ENCODE results near the gene CDKN1B. TPM values are rescaled to one million over a fixed set of nuclear protein-coding genes. Genes with fewer than 3 reads are reported as not detected.
A peak's percentile ranks its signal among the peaks of the same experiment; 100 is the strongest.
"Not testable (repeated sequence)": the region's sequence is repeated elsewhere in the genome, so short reads cannot be mapped to it uniquely, and the experiment has no call there.

Gene CDKN1B
- total RNA-seq, 2 donors from 2014 or later: 73.5 to 110 TPM

DNA sequence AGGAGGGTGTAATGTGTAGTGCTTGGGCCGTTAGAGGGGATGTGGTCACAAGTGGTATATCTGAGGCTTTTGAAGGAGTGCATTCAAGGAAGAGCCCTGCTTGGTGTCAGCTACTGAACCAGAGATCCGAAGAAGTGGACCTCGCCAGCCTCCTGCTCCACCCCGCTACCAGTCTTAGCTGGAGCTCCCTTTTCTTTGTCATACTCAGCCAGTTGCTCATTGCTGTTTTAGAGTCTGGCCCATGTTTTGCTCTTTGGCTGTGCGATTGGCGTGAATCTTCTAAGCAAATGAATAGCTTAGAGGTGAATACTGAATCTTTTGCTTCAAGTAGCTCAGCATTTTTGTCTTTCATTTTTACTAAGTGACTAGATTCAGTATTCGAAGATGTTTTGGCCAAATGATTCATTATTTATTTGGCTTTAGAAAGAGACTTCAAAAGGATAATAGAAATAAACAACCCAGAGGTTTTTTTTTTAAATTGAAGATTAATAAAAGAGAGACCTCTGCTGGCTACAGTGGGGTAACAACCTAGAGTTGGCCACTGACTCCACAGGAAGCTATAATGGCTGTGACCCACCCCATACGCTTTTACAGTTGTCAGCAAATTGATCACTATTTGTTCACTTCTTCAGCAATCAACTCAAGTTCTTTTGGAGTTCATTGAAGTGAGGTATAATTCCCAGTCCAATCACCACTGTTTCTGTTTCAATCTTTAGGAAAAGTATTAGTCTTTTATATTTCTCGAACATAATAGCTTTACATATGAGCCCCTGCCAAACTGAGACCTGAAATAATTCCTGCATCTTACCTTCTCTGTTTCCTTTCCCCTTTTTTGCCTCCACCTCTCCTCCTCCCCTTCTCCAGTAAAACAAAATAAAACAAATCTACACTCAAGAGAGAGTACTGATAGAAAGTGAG lies 19.9 kb downstream of the CDKN1B start:
- H3K9me3 ChIP-seq: no peaks in the 10 kb centered on the region
- no peak for DNase-seq (ENCODE audit: low spot score)
- WGBS: 50% methylated on average over 9 of the region's 9 CpGs
- TF ChIP-seq POLR2A (IDR thresholded peaks at IDR 0.05): no peak
- TF ChIP-seq, protein P1, sequence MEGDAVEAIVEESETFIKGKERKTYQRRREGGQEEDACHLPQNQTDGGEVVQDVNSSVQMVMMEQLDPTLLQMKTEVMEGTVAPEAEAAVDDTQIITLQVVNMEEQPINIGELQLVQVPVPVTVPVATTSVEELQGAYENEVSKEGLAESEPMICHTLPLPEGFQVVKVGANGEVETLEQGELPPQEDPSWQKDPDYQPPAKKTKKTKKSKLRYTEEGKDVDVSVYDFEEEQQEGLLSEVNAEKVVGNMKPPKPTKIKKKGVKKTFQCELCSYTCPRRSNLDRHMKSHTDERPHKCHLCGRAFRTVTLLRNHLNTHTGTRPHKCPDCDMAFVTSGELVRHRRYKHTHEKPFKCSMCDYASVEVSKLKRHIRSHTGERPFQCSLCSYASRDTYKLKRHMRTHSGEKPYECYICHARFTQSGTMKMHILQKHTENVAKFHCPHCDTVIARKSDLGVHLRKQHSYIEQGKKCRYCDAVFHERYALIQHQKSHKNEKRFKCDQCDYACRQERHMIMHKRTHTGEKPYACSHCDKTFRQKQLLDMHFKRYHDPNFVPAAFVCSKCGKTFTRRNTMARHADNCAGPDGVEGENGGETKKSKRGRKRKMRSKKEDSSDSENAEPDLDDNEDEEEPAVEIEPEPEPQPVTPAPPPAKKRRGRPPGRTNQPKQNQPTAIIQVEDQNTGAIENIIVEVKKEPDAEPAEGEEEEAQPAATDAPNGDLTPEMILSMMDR (IDR thresholded peaks at IDR 0.05): peak in 3 of 4 experiments; percentile 44 to 54 (median 52)
- H3K27ac ChIP-seq: peak overlapping the region; percentile 38
- intact Hi-C loops (cut with DNase I): no loop called here
- no peaks in the 10 kb centered on the region for H3K36me3 ChIP-seq
- H3K4me1 ChIP-seq (replicated peaks): no peaks in the 10 kb centered on the region
- no peaks in the 10 kb centered on the region for H3K27me3 ChIP-seq (replicated peaks; ENCODE audit: insufficient read depth)
- no peak overlapping the region for H3K4me3 ChIP-seq

DNA sequence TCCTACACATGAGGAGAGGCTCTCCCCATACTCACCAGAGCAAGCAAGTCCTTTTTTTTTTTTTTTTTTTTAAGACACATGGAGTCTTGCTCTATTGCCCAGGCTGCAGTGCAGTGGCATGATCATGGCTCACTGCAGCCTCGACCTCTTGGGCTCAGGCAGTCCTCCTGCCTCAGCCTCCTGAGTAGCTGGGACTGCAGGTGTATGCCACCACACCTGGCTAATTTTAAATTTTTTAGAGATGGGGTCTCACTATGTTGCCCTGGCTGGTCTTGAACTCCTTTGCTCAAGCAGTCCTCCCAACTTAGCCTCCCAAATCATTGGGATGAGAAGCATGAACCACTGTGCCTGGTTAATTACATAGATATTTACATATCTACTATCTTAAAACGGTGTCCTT lies 21.0 kb downstream of the CDKN1B start:
- H3K9me3 ChIP-seq; DNase-seq (ENCODE audit: low spot score); H3K36me3 ChIP-seq; H3K27me3 ChIP-seq (replicated peaks; ENCODE audit: insufficient read depth); H3K4me1 ChIP-seq (replicated peaks); H3K4me3 ChIP-seq; intact Hi-C loops (cut with DNase I); H3K27ac ChIP-seq: not testable (repeated sequence)
- WGBS: 93% methylated on average over 2 of the region's 2 CpGs

DNA sequence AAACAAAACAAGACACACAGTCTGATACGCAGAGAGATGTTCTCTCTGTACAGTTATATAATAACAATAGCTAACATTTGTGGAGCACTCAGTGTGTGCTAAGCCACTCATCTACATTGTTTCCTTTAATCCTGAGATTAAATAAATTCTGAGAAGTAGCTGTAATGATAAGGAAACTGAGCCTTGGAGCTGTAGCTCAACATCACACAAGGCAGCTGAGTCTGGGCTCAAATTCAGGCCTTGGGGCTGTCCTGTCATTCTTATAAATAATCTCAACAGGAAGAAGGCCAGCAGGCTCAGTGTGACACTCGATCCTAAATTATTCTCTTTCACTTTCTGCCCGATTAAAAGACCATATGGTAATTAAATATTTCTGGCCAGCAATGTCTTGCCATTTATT lies 24.5 kb downstream of the CDKN1B start:
- Histone ChIP-seq H3K27ac (peak overlapping the region in 1 of 2 donors; percentile 45), H3K36me3 (no peaks in the 10 kb centered on the region), H3K4me1 (replicated peaks) (no peaks in the 10 kb centered on the region), H3K4me3 (no peak overlapping the region), H3K27me3 (replicated peaks; ENCODE audit: insufficient read depth) (no peaks in the 10 kb centered on the region), H3K9me3 (no peaks in the 10 kb centered on the region)
- no peak for DNase-seq (ENCODE audit: low spot score)
- TF ChIP-seq, protein P1 (IDR thresholded peaks at IDR 0.05): no peak
- 12% methylated on average over 3 of the region's 3 CpGs for WGBS
- intact Hi-C loops (cut with DNase I): no loop called here

DNA sequence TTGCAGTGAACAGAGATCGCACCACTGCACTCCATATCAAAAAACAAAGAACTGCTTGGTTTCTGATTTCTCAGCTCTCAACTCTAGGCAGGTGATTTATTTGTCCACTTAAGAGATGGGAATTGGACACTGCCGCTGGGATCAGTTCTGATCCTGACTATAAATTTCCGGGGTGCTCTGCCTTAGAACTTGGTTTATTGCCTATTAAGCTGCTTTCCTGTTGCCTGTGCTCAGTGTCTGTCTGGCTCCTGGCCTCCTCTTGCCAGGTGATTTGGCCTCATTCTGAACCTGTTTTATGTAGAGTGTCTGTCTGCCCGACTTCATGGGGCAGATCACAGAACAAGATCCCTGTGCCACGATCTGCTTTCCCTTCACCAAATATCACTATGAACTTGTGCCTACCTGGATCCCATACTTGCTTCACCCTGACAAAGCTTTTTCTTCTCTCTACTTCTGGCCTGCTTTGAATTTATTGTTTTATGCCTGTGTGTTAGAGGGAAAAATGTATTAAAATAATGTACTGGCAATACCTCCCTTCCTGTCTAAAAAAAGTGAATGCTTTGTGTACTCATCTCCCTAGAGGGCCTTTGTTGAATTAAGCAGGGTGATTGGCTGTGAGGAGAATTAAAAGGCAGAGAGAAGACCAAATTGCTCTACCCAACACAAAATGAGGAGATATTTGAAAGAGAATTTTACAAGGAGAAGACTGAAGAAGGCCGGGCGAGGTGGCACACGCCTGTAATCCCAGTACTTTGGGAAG lies 27.6 kb downstream of the CDKN1B start:
- 53% methylated on average over 8 of the region's 8 CpGs for WGBS
- TF ChIP-seq POLR2A (IDR thresholded peaks at IDR 0.05) (no peak), POLR2AphosphoS5 (IDR thresholded peaks at IDR 0.05) (peak; percentile 49)
- TF ChIP-seq, protein P1 (IDR thresholded peaks at IDR 0.05): no peak
- Histone ChIP-seq H3K9me3 (no peaks in the 10 kb centered on the region), H3K27ac (no peak overlapping the region), H3K4me1 (replicated peaks) (no peaks in the 10 kb centered on the region), H3K27me3 (replicated peaks; ENCODE audit: insufficient read depth) (no peaks in the 10 kb centered on the region), H3K4me3 (no peak overlapping the region), H3K36me3 (no peaks in the 10 kb centered on the region)
- intact Hi-C loops (cut with DNase I): no loop called here
- DNase-seq (ENCODE audit: low spot score): peak; percentile 59

DNA sequence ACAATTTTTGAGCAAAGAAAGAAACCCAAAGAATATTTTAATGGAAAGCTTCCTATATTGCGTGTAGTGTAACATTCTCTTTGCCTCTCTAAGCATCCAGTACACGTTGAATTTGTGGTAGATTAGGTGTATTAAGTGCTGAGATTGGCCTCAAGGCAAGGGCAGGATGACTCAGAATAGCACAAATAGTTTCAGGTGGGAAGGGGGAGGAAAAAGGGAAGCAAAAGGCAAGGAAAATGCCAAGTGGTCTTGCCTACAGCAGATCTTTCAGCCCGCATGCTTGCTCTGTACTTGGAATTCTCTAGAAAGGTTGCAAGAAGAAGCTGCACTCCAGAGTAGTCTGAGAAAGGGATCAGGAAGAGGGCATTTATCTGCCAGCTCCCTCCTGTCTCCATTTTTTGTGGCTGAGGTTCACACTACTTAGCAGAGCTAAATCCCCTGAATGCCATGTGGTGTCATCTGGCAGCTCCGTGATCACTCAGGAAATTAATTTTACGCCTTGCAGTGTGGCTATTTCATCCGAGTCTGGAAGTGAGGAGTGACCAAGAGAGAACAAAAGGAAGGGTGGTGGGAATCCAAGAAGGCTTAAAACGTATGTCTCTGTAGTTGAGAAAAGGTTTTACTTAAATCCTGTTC lies 28.5 kb downstream of the CDKN1B start:
- no peak for TF ChIP-seq POLR2A (IDR thresholded peaks at IDR 0.05)
- TF ChIP-seq, protein P1 (IDR thresholded peaks at IDR 0.05): no peak
- no peak for TF ChIP-seq POLR2AphosphoS5 (IDR thresholded peaks at IDR 0.05)
- DNase-seq (ENCODE audit: low spot score): no peak
- no peaks in the 10 kb centered on the region for H3K9me3 ChIP-seq
- no peaks in the 10 kb centered on the region for H3K4me1 ChIP-seq (replicated peaks)
- H3K4me3 ChIP-seq: no peak overlapping the region
- H3K36me3 ChIP-seq: no peaks in the 10 kb centered on the region
- H3K27ac ChIP-seq: no peak overlapping the region
- 75% methylated on average over 7 of the region's 7 CpGs for WGBS
- no peaks in the 10 kb centered on the region for H3K27me3 ChIP-seq (replicated peaks; ENCODE audit: insufficient read depth)
- intact Hi-C loops (cut with DNase I): no loop called here
